HG03175 (cell line): ENCODE results near the gene TMBIM6.
"Not testable (repeated sequence)": the region's sequence is repeated elsewhere in the genome, so short reads cannot be mapped to it uniquely, and the experiment has no call there.

ENCODE experiments used
- ATAC-seq: cut with Tn5 transposase; IDR thresholded peaks from one replicate; pipeline ENCODE4 v1.9.1; 2021; ENCODE audit warnings: mild to moderate bottlenecking, moderate library complexity; ENCODE audit not compliant: unreplicated experiment

Gene TMBIM6

GRCh38 chr12:49773102-49773501 is 31.7 kb downstream of the TMBIM6 start:
- ATAC-seq: not testable (repeated sequence)

- ATAC-seq: no peak
Observed at GRCh38 chr12:49776413-49776812, 35.1 kb downstream of the TMBIM6 start.

- no peak for ATAC-seq
Observed at GRCh38 chr12:49776858-49777257, 35.5 kb downstream of the TMBIM6 start.

GRCh38 chr12:49777341-49777740 is 36.0 kb downstream of the TMBIM6 start:
- ATAC-seq: no peak

GRCh38 chr12:49777800-49778748 is 36.7 kb downstream of the TMBIM6 start:
- no peak for ATAC-seq

GRCh38 chr12:49779581-49779980 is 38.2 kb downstream of the TMBIM6 start:
- ATAC-seq: no peak

GRCh38 chr12:49780914-49781313 is 39.6 kb downstream of the TMBIM6 start:
- ATAC-seq: not testable (repeated sequence)

GRCh38 chr12:49783917-49784676 is 42.7 kb downstream of the TMBIM6 start:
- no peak for ATAC-seq

GRCh38 chr12:49784756-49785409 is 43.5 kb downstream of the TMBIM6 start:
- no peak for ATAC-seq

- ATAC-seq: no peak
Observed at GRCh38 chr12:49787672-49788071, 46.3 kb downstream of the TMBIM6 start.

GRCh38 chr12:49789992-49790391 is 48.6 kb downstream of the TMBIM6 start:
- no peak for ATAC-seq

GRCh38 chr12:49790741-49791555 is 49.6 kb downstream of the TMBIM6 start:
- no peak for ATAC-seq

- no peak for ATAC-seq
Observed at GRCh38 chr12:49791700-49792099, 50.3 kb downstream of the TMBIM6 start.

GRCh38 chr12:49792181-49792970 is 51.0 kb downstream of the TMBIM6 start:
- no peak for ATAC-seq

GRCh38 chr12:49792976-49793580 is 51.7 kb downstream of the TMBIM6 start:
- no peak for ATAC-seq

GRCh38 chr12:49793620-49794019 is 52.3 kb downstream of the TMBIM6 start:
- no peak for ATAC-seq

- ATAC-seq: no peak
Observed at GRCh38 chr12:49794021-49794420, 52.7 kb downstream of the TMBIM6 start.

- no peak for ATAC-seq
Observed at GRCh38 chr12:49794811-49795653, 53.7 kb downstream of the TMBIM6 start.
